Caco-2 (cell line): ENCODE results near the gene NUDCD3. TPM values are rescaled to one million over a fixed set of nuclear protein-coding genes. Genes with fewer than 3 reads are reported as not detected.

Source experiments
- BruUV-seq: library from RNA; stranded (reverse); fragments of 400-500 nt; replicated peaks from 2 replicates; lab custom pipeline; 2021; lab: Mats Ljungman, UMichigan
- CTCF ChIA-PET: fragments of 300-600 bp; sonication (Branson Sonifier 250); formaldehyde crosslinking; loops from one replicate; lab custom pipeline; 2022; ENCODE audit warnings: antibody characterized with exemption; lab: Charles Lee
- POLR2A ChIA-PET: fragments of 300-600 bp; sonication (Branson Sonifier 250); formaldehyde crosslinking; loops from one replicate; lab custom pipeline; 2022; ENCODE audit warnings: antibody characterized with exemption; lab: Charles Lee
- DNase-seq, 2 experiments: peaks; one replicate each; pipeline versions ENCODE4 v3.0.0 to v3.0.0-alpha.2; 2020 to 2022
- H3K27me3 ChIP-seq: replicated peaks from 2 replicates; pipeline ENCODE4 v1.6.0; 2011; ENCODE audit warnings: low read length; ENCODE audit not compliant: control insufficient read depth, insufficient read depth
- H3K36me3 ChIP-seq: 2 replicates; pipeline ENCODE4 v1.5.1; 2011; ENCODE audit warnings: low read length; ENCODE audit not compliant: control insufficient read depth, insufficient read depth
- H3K4me1 ChIP-seq: fragments of 250-450 bp; sonication (Bioruptor Pico); 2 replicates; pipeline ENCODE4 v1.5.1; 2020; ENCODE audit warnings: mild to moderate bottlenecking
- H3K4me3 ChIP-seq: 2 replicates; pipeline ENCODE4 v1.5.1; 2011; ENCODE audit warnings: low read depth, mild to moderate bottlenecking, control low read depth, low read length
- H3K9me3 ChIP-seq: fragments of 250-450 bp; sonication (Bioruptor Pico); 2 replicates; pipeline ENCODE4 v1.5.1; 2020; ENCODE audit warnings: mild to moderate bottlenecking, moderate library complexity
- H3K27ac Mint-ChIP-seq: one replicate; pipeline ENCODE4 v1.8.0; 2022; ENCODE audit warnings: mixed read lengths; ENCODE audit not compliant: unreplicated experiment
- H3K27me3 Mint-ChIP-seq: one replicate; pipeline ENCODE4 v1.8.0; 2022; ENCODE audit warnings: mixed read lengths; ENCODE audit not compliant: insufficient read depth, unreplicated experiment
- H3K36me3 Mint-ChIP-seq: one replicate; pipeline ENCODE4 v1.8.0; 2022; ENCODE audit warnings: mild to moderate bottlenecking, mixed read lengths; ENCODE audit not compliant: insufficient read depth, unreplicated experiment
- H3K4me1 Mint-ChIP-seq: one replicate; pipeline ENCODE4 v1.8.0; 2022; ENCODE audit warnings: low read depth, mixed read lengths; ENCODE audit not compliant: unreplicated experiment
- H3K4me3 Mint-ChIP-seq: one replicate; pipeline ENCODE4 v1.8.0; 2022; ENCODE audit warnings: mild to moderate bottlenecking, moderate library complexity, mixed read lengths; ENCODE audit not compliant: unreplicated experiment
- H3K9me3 Mint-ChIP-seq: one replicate; pipeline ENCODE4 v1.8.0; 2022; ENCODE audit warnings: mixed read lengths; ENCODE audit not compliant: unreplicated experiment
- intact Hi-C: fragments of 100-400 bp; cut with micrococcal nuclease; formaldehyde crosslinking; loops from one replicate; pipeline ENCODE4 v1.10.0; 2022; ENCODE audit not compliant: unreplicated experiment
- total RNA-seq: library from RNA; stranded (reverse); gene quantifications from 2 replicates; pipeline ENCODE4 v1.2.3, GENCODE V29; 2022
- TF ChIP-seq, protein P1 (sequence below), 2 experiments: fragments of 200-600 bp in 1 of 2; IDR thresholded peaks; 1 replicate in 1 of 2; 2 replicates in 1 of 2; pipeline versions ENCODE4 v1.5.1 to v1.8.0; 2011 to 2022; ENCODE audit warnings: antibody characterized with exemption in 1 of 2, control low read depth in 1 of 2, inconsistent platforms in 1 of 2, low read depth in 1 of 2, low read length in 1 of 2, mild to moderate bottlenecking in 1 of 2, moderate library complexity in 1 of 2; ENCODE audit not compliant: insufficient read depth in 1 of 2, severe bottlenecking in 1 of 2, unreplicated experiment in 1 of 2

Gene NUDCD3
- total RNA-seq, 1 experiment from 2014 or later = 116 TPM

GRCh38 chr7:44463169-44463808 is 27.2 kb downstream of the NUDCD3 start:
- no peak for DNase-seq
- Mint-ChIP-seq H3K27me3 (no peaks in the 10 kb centered on the region), H3K9me3 (no peaks in the 10 kb centered on the region), H3K27ac (no peak overlapping the region), H3K4me3 (no peak overlapping the region), H3K36me3 (peaks cover 42% of the 10 kb centered on the region), H3K4me1 (no peaks in the 10 kb centered on the region)
- Histone ChIP-seq H3K4me3 (no peak overlapping the region), H3K4me1 (no peaks in the 10 kb centered on the region), H3K9me3 (no peaks in the 10 kb centered on the region), H3K36me3 (no peaks in the 10 kb centered on the region), H3K27me3 (no peaks in the 10 kb centered on the region)
- ChIA-PET POLR2A (no interaction called here), CTCF (interaction anchor here (0.6 kb wide), 2 partner anchors 12 to 185 kb away, joined by 3 read pairs; no protein-coding TSS in a partner anchor)
- TF ChIP-seq, protein P1, sequence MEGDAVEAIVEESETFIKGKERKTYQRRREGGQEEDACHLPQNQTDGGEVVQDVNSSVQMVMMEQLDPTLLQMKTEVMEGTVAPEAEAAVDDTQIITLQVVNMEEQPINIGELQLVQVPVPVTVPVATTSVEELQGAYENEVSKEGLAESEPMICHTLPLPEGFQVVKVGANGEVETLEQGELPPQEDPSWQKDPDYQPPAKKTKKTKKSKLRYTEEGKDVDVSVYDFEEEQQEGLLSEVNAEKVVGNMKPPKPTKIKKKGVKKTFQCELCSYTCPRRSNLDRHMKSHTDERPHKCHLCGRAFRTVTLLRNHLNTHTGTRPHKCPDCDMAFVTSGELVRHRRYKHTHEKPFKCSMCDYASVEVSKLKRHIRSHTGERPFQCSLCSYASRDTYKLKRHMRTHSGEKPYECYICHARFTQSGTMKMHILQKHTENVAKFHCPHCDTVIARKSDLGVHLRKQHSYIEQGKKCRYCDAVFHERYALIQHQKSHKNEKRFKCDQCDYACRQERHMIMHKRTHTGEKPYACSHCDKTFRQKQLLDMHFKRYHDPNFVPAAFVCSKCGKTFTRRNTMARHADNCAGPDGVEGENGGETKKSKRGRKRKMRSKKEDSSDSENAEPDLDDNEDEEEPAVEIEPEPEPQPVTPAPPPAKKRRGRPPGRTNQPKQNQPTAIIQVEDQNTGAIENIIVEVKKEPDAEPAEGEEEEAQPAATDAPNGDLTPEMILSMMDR (IDR thresholded peaks at IDR 0.05; ENCODE audit: insufficient read depth in 1 of 2, low read depth in 1 of 2, low read length in 1 of 2, severe bottlenecking in 1 of 2, unreplicated experiment in 1 of 2) = no peak
- intact Hi-C loops = no loop called here
- BruUV-seq = no TSS peak

- no peaks in the 10 kb centered on the region for H3K36me3 ChIP-seq
- H3K27me3 ChIP-seq = no peaks in the 10 kb centered on the region
- ChIA-PET CTCF (interaction anchor here (0.6 kb wide), 1 partner anchor 538 kb away, joined by 5 read pairs; no protein-coding TSS in a partner anchor), POLR2A (no interaction called here)
- no peak overlapping the region for H3K4me3 ChIP-seq
- no peaks in the 10 kb centered on the region for H3K4me1 ChIP-seq
- no peak for DNase-seq
- no peaks in the 10 kb centered on the region for H3K9me3 Mint-ChIP-seq
- intact Hi-C loops = no loop called here
- TF ChIP-seq, protein P1 (IDR thresholded peaks at IDR 0.05; ENCODE audit: insufficient read depth in 1 of 2, low read depth in 1 of 2, low read length in 1 of 2, severe bottlenecking in 1 of 2, unreplicated experiment in 1 of 2) = no peak
- H3K4me3 Mint-ChIP-seq = no peak overlapping the region
- BruUV-seq = no TSS peak
- no peaks in the 10 kb centered on the region for H3K9me3 ChIP-seq
- H3K27me3 Mint-ChIP-seq = no peaks in the 10 kb centered on the region
- H3K4me1 Mint-ChIP-seq = no peaks in the 10 kb centered on the region
- peaks cover 28% of the 10 kb centered on the region for H3K36me3 Mint-ChIP-seq
- no peak overlapping the region for H3K27ac Mint-ChIP-seq
Observed at GRCh38 chr7:44461387-44461786, 29.1 kb downstream of the NUDCD3 start.

GRCh38 chr7:44460325-44460724 is 30.1 kb downstream of the NUDCD3 start:
- Histone ChIP-seq H3K9me3 (no peaks in the 10 kb centered on the region), H3K4me1 (no peaks in the 10 kb centered on the region), H3K27me3 (no peaks in the 10 kb centered on the region), H3K4me3 (no peak overlapping the region), H3K36me3 (no peaks in the 10 kb centered on the region)
- ChIA-PET CTCF (no interaction called here), POLR2A (no interaction called here)
- H3K27ac Mint-ChIP-seq = no peak overlapping the region
- TF ChIP-seq, protein P1 (IDR thresholded peaks at IDR 0.05; ENCODE audit: insufficient read depth in 1 of 2, low read depth in 1 of 2, low read length in 1 of 2, severe bottlenecking in 1 of 2, unreplicated experiment in 1 of 2) = no peak
- H3K4me3 Mint-ChIP-seq = no peak overlapping the region
- peaks cover 25% of the 10 kb centered on the region for H3K36me3 Mint-ChIP-seq
- H3K27me3 Mint-ChIP-seq = no peaks in the 10 kb centered on the region
- DNase-seq = no peak
- BruUV-seq = no TSS peak
- H3K9me3 Mint-ChIP-seq = no peaks in the 10 kb centered on the region
- no peaks in the 10 kb centered on the region for H3K4me1 Mint-ChIP-seq
- intact Hi-C loops = no loop called here
